Left cardiac atrium (tissue), 4 donors: ENCODE measurements around the gene APOC3. TPM values are rescaled to one million over a fixed set of nuclear protein-coding genes. Genes with fewer than 3 reads are reported as not detected.

Experiments used
- ATAC-seq, 2 donors: fragments of 200-7000 bp; cut with Tn5 transposase; one replicate each; pipeline ENCODE4 v1.9.1; 2020; ENCODE audit warnings: mild to moderate bottlenecking in 2 of 2, moderate library complexity in 2 of 2
- DNase-seq: peaks from one replicate; pipeline ENCODE4 v3.0.0-alpha.2; 2020
- intact Hi-C, 2 donors: fragments of 100-400 bp; cut with DNase I; formaldehyde crosslinking; loops; one replicate each; pipeline versions ENCODE4 v1.14.1 to v1.15.1; 2022 to 2023
- long read RNA-seq: library from polyadenylated mRNA; unstranded; transcript quantifications from one replicate; pipeline ENCODE4 v2.0.0, GENCODE V29; 2021
- total RNA-seq, 2 donors: library from RNA; stranded (reverse); fragmentation: NEBNext Ultra II Directional; extraction: Animal tissue kit (Norgen Biotek cat#: 25700); gene quantifications; one replicate each; pipeline ENCODE4 v1.2.1, GENCODE V29; 2021
- donor health status: DM: no; HTN: yes; CAD: no.
- donor health status: DM: no; HTN: yes; CAD: no; lungs with severe emphysema.
- donor health status: DM: yes; HTN: yes; CAD: no.
- donor health status: Dilated cardiomyopathy.

The APOC3 gene
- not detected for total RNA-seq
- long read RNA-seq, result 0 reads

GRCh38 chr11:116829525-116830183, at the start of gene APOC3:
Gene APOC3 (plus strand): TSS chr11:116829907. CDS start chr11:116830583, 676 bp downstream.
- DNase-seq (no peak), ATAC-seq (peak in 1 of 2 donors; percentile 66)
- intact Hi-C loops, result loop anchor here in 1 of 2 donors (5.0 kb wide), 1 partner anchor 37 kb away; the partner anchor contains the start of gene APOA5

- ATAC-seq (no peak), DNase-seq (no peak)
- intact Hi-C loops, result loop anchor here in 1 of 2 donors (10.0 kb wide), 1 partner anchor 442 kb away; no protein-coding TSS in a partner anchor
These were observed 47.0 kb upstream of the APOC3 start for GRCh38 chr11:116782728-116783127.

- DNase-seq (no peak), ATAC-seq (no peak)
- intact Hi-C loops, result loop anchor here in 1 of 2 donors (10.0 kb wide), 1 partner anchor 438 kb away; no protein-coding TSS in a partner anchor
These were observed 43.4 kb upstream of the APOC3 start for GRCh38 chr11:116786326-116786725.

GRCh38 chr11:116786966-116787365, 42.7 kb upstream of the APOC3 start:
- ATAC-seq, result no peak
- intact Hi-C loops, result loop anchor here in 1 of 2 donors (10.0 kb wide), 1 partner anchor 438 kb away; no protein-coding TSS in a partner anchor
- DNase-seq, result no peak

- ATAC-seq (peak in 1 of 2 donors; percentile 11), DNase-seq (no peak)
- intact Hi-C loops, result loop anchor here in 1 of 2 donors (10.0 kb wide), 1 partner anchor 437 kb away; no protein-coding TSS in a partner anchor
These were observed 42.3 kb upstream of the APOC3 start for GRCh38 chr11:116787436-116787785.

GRCh38 chr11:116787786-116788486, 41.8 kb upstream of the APOC3 start, which contains the start of gene ZPR1:
Gene ZPR1 (minus strand): TSS chr11:116788023. CDS start chr11:116787990, 33 bp downstream.
- ATAC-seq, result peak; percentile 88 to 91
- peak; percentile 88 for DNase-seq

GRCh38 chr11:116788534-116788933, 41.2 kb upstream of the APOC3 start:
- DNase-seq (no peak), ATAC-seq (no peak)
- intact Hi-C loops, result loop anchor here in 1 of 2 donors (10.0 kb wide), 1 partner anchor 436 kb away; no protein-coding TSS in a partner anchor

More at GRCh38 chr11:116787786-116788486, 41.8 kb upstream of the APOC3 start, which contains the start of gene ZPR1:
- intact Hi-C loops, result loop anchor here in 1 of 2 donors (10.0 kb wide), 1 partner anchor 437 kb away; no protein-coding TSS in a partner anchor

- ATAC-seq (no peak), DNase-seq (no peak)
- intact Hi-C loops, result loop anchor here in 1 of 2 donors (10.0 kb wide), 1 partner anchor 436 kb away; no protein-coding TSS in a partner anchor
These were observed 40.7 kb upstream of the APOC3 start for GRCh38 chr11:116788975-116789374.

- DNase-seq, result no peak
- intact Hi-C loops, result loop anchor here (1.0 to 5.0 kb wide), 4 partner anchors 42 to 437 kb away; no protein-coding TSS in a partner anchor
- no peak for ATAC-seq
These were observed 39.3 kb upstream of the APOC3 start for GRCh38 chr11:116790167-116791001.

GRCh38 chr11:116791002-116791812, 38.5 kb upstream of the APOC3 start:
- DNase-seq, result peak; percentile 82
- intact Hi-C loops, result loop anchor here (1.0 to 5.0 kb wide), 4 partner anchors 41 to 436 kb away; no protein-coding TSS in a partner anchor
- peak; percentile 70 to 73 for ATAC-seq

- intact Hi-C loops, result loop anchor here (1.0 to 5.0 kb wide), 4 partner anchors 41 to 436 kb away; no protein-coding TSS in a partner anchor
- DNase-seq (no peak), ATAC-seq (no peak)
These were observed 37.9 kb upstream of the APOC3 start, which contains the start of gene APOA5 for GRCh38 chr11:116791813-116792143. Gene APOA5 (minus strand): TSS chr11:116791879. CDS start chr11:116791860, 19 bp downstream.

GRCh38 chr11:116792144-116792868, 37.4 kb upstream of the APOC3 start:
- DNase-seq (no peak), ATAC-seq (no peak)
- intact Hi-C loops, result loop anchor here (5.0 kb wide), 3 partner anchors 40 to 435 kb away; no protein-coding TSS in a partner anchor

GRCh38 chr11:116792869-116793771, 36.6 kb upstream of the APOC3 start:
- intact Hi-C loops, result loop anchor here (5.0 kb wide), 3 partner anchors 39 to 434 kb away; no protein-coding TSS in a partner anchor
- no peak for DNase-seq
- ATAC-seq, result no peak

GRCh38 chr11:116793772-116794097, 36.0 kb upstream of the APOC3 start:
- intact Hi-C loops, result loop anchor here (5.0 kb wide), 3 partner anchors 39 to 434 kb away; no protein-coding TSS in a partner anchor
- DNase-seq, result no peak
- ATAC-seq, result no peak

- DNase-seq (no peak), ATAC-seq (no peak)
- intact Hi-C loops, result loop anchor here (5.0 kb wide), 3 partner anchors 37 to 432 kb away; no protein-coding TSS in a partner anchor
These were observed 34.9 kb upstream of the APOC3 start for GRCh38 chr11:116794851-116795250.

GRCh38 chr11:116796548-116796947, 33.2 kb upstream of the APOC3 start:
- intact Hi-C loops, result no loop called here
- DNase-seq (no peak), ATAC-seq (no peak)
